ENCODE results near the gene SYNJ2.

Gene SYNJ2

GRCh38 chr6:158030380-158031300 lies 49.0 kb downstream of the SYNJ2 start:
- DNase-seq = no peak

- peak; percentile 11 for DNase-seq
Measured at GRCh38 chr6:158031381-158032353, 50.0 kb downstream of the SYNJ2 start.

- no peak for DNase-seq
Measured at GRCh38 chr6:158032354-158032733, 50.7 kb downstream of the SYNJ2 start.

- DNase-seq = no peak
Measured at GRCh38 chr6:158033077-158033750, 51.6 kb downstream of the SYNJ2 start.

- no peak for DNase-seq
Measured at GRCh38 chr6:158033751-158034702, 52.4 kb downstream of the SYNJ2 start.

- no peak for DNase-seq
Measured at GRCh38 chr6:158036261-158036660, 54.6 kb downstream of the SYNJ2 start.

- no peak for DNase-seq
Measured at GRCh38 chr6:158037021-158037420, 55.4 kb downstream of the SYNJ2 start.

- no peak for DNase-seq
Measured at GRCh38 chr6:158037771-158038170, 56.1 kb downstream of the SYNJ2 start.

- no peak for DNase-seq
Measured at GRCh38 chr6:158038291-158039177, 56.9 kb downstream of the SYNJ2 start.

- DNase-seq = no peak
Measured at GRCh38 chr6:158039178-158039557, 57.5 kb downstream of the SYNJ2 start.

- DNase-seq = no peak
Measured at GRCh38 chr6:158039571-158040050, 57.9 kb downstream of the SYNJ2 start.

- DNase-seq = no peak
Measured at GRCh38 chr6:158040051-158040803, 58.6 kb downstream of the SYNJ2 start.

GRCh38 chr6:158040804-158041347 lies 59.2 kb downstream of the SYNJ2 start:
- DNase-seq = no peak

- no peak for DNase-seq
Measured at GRCh38 chr6:158041370-158041769, 59.7 kb downstream of the SYNJ2 start.

GRCh38 chr6:158041788-158042187 lies 60.1 kb downstream of the SYNJ2 start:
- no peak for DNase-seq

GRCh38 chr6:158042245-158042798 lies 60.7 kb downstream of the SYNJ2 start:
- no peak for DNase-seq

- no peak for DNase-seq
Measured at GRCh38 chr6:158043008-158043407, 61.3 kb downstream of the SYNJ2 start.

- no peak for DNase-seq
Measured at GRCh38 chr6:158043586-158044524, 62.2 kb downstream of the SYNJ2 start.

All from activated effector memory CD4-positive, alpha-beta T cell treated with Interleukin-2 at 50 U/mL for 16 hours (primary cell).